Smooth muscle cell (in vitro differentiated cells): ENCODE data around the gene SEPTIN8. TPM values are rescaled to one million over a fixed set of nuclear protein-coding genes. Genes with fewer than 3 reads are reported as not detected.

Experiments
- DNase-seq: peaks from one replicate; lab custom pipeline; 2025; ENCODE audit not compliant: unreplicated experiment; lab: John Stamatoyannopoulos, UW
- H2AFZ ChIP-seq: fragments of 200-600 bp; sonication (generic); 2 replicates; pipeline ENCODE4 v1.6.0; 2016; ENCODE audit warnings: antibody characterized with exemption, low read depth, mild to moderate bottlenecking
- H3F3A ChIP-seq: fragments of 200-600 bp; sonication (generic); 2 replicates; pipeline ENCODE4 v1.6.0; 2017; ENCODE audit warnings: antibody characterized with exemption, low read depth
- H3K27ac ChIP-seq: fragments of 200-600 bp; sonication (generic); 2 replicates; pipeline ENCODE4 v1.5.1; 2016; ENCODE audit warnings: low read depth, mild to moderate bottlenecking
- H3K27me3 ChIP-seq: fragments of 200-600 bp; sonication (generic); 2 replicates; pipeline ENCODE4 v1.6.1; 2016; ENCODE audit warnings: low read depth, mild to moderate bottlenecking
- H3K36me3 ChIP-seq: fragments of 200-600 bp; sonication (generic); 2 replicates; pipeline ENCODE4 v1.5.1; 2016; ENCODE audit warnings: low read depth
- H3K4me1 ChIP-seq: fragments of 200-600 bp; sonication (generic); 2 replicates; pipeline ENCODE4 v1.5.1; 2016; ENCODE audit warnings: low read depth
- H3K4me2 ChIP-seq: fragments of 200-600 bp; sonication (generic); 2 replicates; pipeline ENCODE4 v1.6.0; 2016; ENCODE audit warnings: mild to moderate bottlenecking
- H3K4me3 ChIP-seq: fragments of 200-600 bp; sonication (generic); 2 replicates; pipeline ENCODE4 v1.5.1; 2016; ENCODE audit warnings: mild to moderate bottlenecking
- H3K79me2 ChIP-seq: fragments of 200-600 bp; sonication (generic); 2 replicates; pipeline ENCODE4 v1.6.0; 2016; ENCODE audit warnings: low read depth, mild to moderate bottlenecking
- H3K9ac ChIP-seq: fragments of 200-600 bp; sonication (generic); 2 replicates; pipeline ENCODE4 v1.6.0; 2016; ENCODE audit warnings: low read depth
- H3K9me3 ChIP-seq: fragments of 200-600 bp; sonication (generic); replicated peaks from 2 replicates; pipeline ENCODE4 v1.5.1; 2016; ENCODE audit warnings: low read depth
- H4K20me1 ChIP-seq: fragments of 200-600 bp; sonication (generic); 2 replicates; pipeline ENCODE4 v1.6.0; 2016; ENCODE audit warnings: low read depth
- WGBS: methylation state at CpG from one replicate; pipeline ENCODE4 v1.1.7; 2016; ENCODE audit warnings: low lambda C conversion rate; 5-methylcytosine and 5-hydroxymethylcytosine counted together
- polyA plus RNA-seq: library from polyadenylated mRNA; unstranded; fragments of >200 nt; fragmentation: Nextera tagmentation; extraction: Ambion mirVana; gene quantifications from 2 replicates; pipeline ENCODE4 v1.2.1, GENCODE V29; 2016
- total RNA-seq: library from RNA; depleted of rRNA; stranded (reverse); fragments of >200 nt; gene quantifications from 2 replicates; pipeline ENCODE4 v1.2.3, GENCODE V29; 2014
- TF ChIP-seq, protein P1 (sequence below): fragments of 200-600 bp; sonication (generic); IDR thresholded peaks from 2 replicates; pipeline ENCODE4 v1.5.1; 2017; ENCODE audit warnings: borderline replicate concordance, mild to moderate bottlenecking, antibody characterized with exemption; ENCODE audit not compliant: insufficient read depth, poor library complexity, severe bottlenecking

Gene SEPTIN8
- total and polyA plus RNA-seq, 2 experiments from 2014 or later = 26.3 to 68.1 TPM

DNA sequence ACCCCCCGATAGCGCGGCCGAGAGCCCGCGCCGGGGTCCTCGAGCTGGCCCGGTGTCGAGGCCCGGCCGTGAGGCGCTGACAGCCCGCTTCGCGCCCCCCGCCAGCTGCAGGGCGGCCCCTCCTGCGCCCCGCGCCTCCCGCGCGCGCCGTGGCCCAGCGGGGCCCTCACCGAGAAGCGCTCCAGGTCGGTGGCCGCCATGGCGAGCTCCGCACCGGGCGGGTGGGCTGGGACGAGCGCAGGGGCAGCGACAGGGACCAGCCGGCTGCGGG, 166 bp downstream of the SEPTIN8 start:
- no peak overlapping the region for H3K27ac ChIP-seq
- peaks cover 13% of the 10 kb centered on the region for H3K4me1 ChIP-seq
- peaks cover 39% of the 10 kb centered on the region for H4K20me1 ChIP-seq
- peak overlapping the region; percentile 59 for H3K4me3 ChIP-seq
- no peak for DNase-seq
- TF ChIP-seq, protein P1, sequence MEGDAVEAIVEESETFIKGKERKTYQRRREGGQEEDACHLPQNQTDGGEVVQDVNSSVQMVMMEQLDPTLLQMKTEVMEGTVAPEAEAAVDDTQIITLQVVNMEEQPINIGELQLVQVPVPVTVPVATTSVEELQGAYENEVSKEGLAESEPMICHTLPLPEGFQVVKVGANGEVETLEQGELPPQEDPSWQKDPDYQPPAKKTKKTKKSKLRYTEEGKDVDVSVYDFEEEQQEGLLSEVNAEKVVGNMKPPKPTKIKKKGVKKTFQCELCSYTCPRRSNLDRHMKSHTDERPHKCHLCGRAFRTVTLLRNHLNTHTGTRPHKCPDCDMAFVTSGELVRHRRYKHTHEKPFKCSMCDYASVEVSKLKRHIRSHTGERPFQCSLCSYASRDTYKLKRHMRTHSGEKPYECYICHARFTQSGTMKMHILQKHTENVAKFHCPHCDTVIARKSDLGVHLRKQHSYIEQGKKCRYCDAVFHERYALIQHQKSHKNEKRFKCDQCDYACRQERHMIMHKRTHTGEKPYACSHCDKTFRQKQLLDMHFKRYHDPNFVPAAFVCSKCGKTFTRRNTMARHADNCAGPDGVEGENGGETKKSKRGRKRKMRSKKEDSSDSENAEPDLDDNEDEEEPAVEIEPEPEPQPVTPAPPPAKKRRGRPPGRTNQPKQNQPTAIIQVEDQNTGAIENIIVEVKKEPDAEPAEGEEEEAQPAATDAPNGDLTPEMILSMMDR = no peak
- H3F3A ChIP-seq = no peaks in the 10 kb centered on the region
- H3K79me2 ChIP-seq = peaks cover 45% of the 10 kb centered on the region
- 2% methylated on average over 10 of the region's 40 CpGs for WGBS
- peak overlapping the region; percentile 86 for H3K4me2 ChIP-seq
- no peaks in the 10 kb centered on the region for H3K36me3 ChIP-seq
- peak overlapping the region; percentile 35 for H2AFZ ChIP-seq
- peak overlapping the region; percentile 66 for H3K9ac ChIP-seq
- H3K27me3 ChIP-seq = no peaks in the 10 kb centered on the region
- H3K9me3 ChIP-seq = no peaks in the 10 kb centered on the region

DNA sequence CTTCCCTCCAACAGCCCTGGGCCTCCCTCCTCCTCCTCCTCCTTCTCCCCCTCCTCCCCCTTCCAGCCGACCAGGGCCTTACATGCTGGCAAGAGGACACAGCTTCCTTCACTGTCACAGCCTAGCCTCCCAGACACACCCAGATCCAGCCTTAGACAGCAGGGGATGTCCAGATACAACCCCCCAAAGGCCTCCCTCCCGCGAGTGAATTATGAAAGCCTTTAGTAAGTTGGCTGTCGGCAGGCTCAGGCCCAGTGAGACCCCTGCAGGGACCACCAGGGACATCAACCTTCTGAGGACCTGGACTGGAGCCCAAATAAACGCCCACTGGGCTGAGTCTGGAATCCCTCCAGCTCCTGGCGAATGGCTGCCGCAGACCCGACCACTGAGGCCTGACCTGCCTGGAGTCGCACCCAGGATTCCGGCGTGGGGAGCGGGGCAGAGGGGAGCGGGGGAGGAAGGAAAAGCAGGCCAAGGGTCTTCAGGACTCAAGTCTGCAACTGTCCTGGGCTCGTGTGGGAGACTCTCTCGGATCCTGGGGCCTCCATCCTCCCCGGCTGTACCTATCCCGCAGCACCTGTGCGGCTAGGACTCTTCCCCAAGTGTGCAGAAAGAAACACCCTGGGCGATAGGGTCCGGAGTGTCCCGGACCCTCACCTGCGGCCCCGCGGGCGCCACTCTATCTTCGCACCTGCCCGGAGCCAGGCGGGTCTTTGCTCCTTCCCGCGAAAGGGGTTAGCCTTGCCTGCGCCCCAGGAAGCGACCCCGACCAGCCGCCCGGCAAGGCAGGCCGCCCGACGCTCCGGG, 705 bp downstream of the SEPTIN8 start:
- peaks cover 45% of the 10 kb centered on the region for H4K20me1 ChIP-seq
- no peaks in the 10 kb centered on the region for H3K27me3 ChIP-seq
- peaks cover 18% of the 10 kb centered on the region for H3K4me1 ChIP-seq
- no peak for DNase-seq
- peak overlapping the region; percentile 86 for H3K4me2 ChIP-seq
- no peaks in the 10 kb centered on the region for H3K9me3 ChIP-seq
- peak overlapping the region; percentile 66 for H3K9ac ChIP-seq
- TF ChIP-seq, protein P1 = no peak
- H3K79me2 ChIP-seq = peaks cover 49% of the 10 kb centered on the region
- H2AFZ ChIP-seq = peak overlapping the region; percentile 35
- H3K4me3 ChIP-seq = peak overlapping the region; percentile 59
- H3F3A ChIP-seq = no peaks in the 10 kb centered on the region
- H3K36me3 ChIP-seq = no peaks in the 10 kb centered on the region
- peak overlapping the region; percentile 67 for H3K27ac ChIP-seq
- 5% methylated on average over 39 of the region's 39 CpGs for WGBS

DNA sequence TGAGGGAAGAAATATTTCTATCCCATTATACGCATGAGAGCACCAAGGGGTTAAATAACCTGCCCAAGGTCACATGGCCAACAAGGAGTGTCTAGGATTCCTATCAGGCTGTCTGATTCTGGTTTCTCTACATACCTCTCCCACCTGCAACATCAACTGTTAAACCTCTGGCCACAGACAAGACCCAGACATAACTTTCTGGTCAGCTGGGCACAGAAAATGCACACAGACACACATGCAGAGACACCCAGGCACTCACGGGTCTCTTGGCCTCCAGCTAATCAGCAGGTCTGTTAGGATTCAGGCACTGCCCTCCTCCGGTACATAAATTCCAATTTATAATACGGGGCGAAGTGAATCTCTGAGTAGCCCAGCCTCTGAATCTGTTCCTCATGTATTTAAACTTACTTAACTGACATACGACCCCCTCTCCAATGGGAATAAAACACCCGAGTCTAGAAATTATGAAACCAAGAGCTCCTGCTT, 1.5 kb downstream of the SEPTIN8 start:
- Histone ChIP-seq H3K9ac (peak overlapping the region; percentile 66), H4K20me1 (peaks cover 53% of the 10 kb centered on the region), H3K9me3 (no peaks in the 10 kb centered on the region), H2AFZ (no peak overlapping the region), H3F3A (no peaks in the 10 kb centered on the region), H3K27ac (peak overlapping the region; percentile 67), H3K4me2 (peak overlapping the region; percentile 86), H3K4me1 (peaks cover 23% of the 10 kb centered on the region), H3K4me3 (peak overlapping the region; percentile 59), H3K79me2 (peaks cover 57% of the 10 kb centered on the region), H3K27me3 (no peaks in the 10 kb centered on the region), H3K36me3 (no peaks in the 10 kb centered on the region)
- WGBS = 57% methylated on average over 7 of the region's 7 CpGs
- TF ChIP-seq, protein P1 = no peak
- no peak for DNase-seq

DNA sequence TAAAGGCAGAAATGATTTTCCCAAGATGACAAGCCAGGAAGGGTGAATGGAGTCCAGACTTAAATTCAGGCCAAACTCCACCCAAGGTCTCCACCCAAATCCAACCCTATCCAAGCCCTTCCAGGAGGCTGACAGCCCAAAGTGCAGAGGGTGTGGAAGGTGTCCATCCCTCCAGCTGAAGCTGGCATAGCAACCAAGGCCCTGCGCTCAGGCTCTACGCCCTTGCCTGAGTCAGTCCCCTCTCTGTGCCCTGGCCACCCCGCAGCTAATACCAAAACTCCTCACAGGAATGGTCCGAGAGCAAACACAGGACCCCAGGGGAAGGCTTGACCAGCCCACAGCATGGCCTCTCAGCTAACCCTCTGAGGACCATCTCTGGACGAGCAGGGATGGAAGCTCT, 2.1 kb downstream of the SEPTIN8 start:
- TF ChIP-seq, protein P1 = no peak
- H3K4me2 ChIP-seq = peak overlapping the region; percentile 86
- H2AFZ ChIP-seq = no peak overlapping the region
- H3K27me3 ChIP-seq = no peaks in the 10 kb centered on the region
- peaks cover 23% of the 10 kb centered on the region for H3K4me1 ChIP-seq
- no peaks in the 10 kb centered on the region for H3F3A ChIP-seq
- H3K27ac ChIP-seq = no peak overlapping the region
- H3K9me3 ChIP-seq = no peaks in the 10 kb centered on the region
- 88% methylated on average over 5 of the region's 5 CpGs for WGBS
- peaks cover 58% of the 10 kb centered on the region for H4K20me1 ChIP-seq
- H3K79me2 ChIP-seq = peaks cover 63% of the 10 kb centered on the region
- no peak overlapping the region for H3K4me3 ChIP-seq
- no peaks in the 10 kb centered on the region for H3K36me3 ChIP-seq
- no peak overlapping the region for H3K9ac ChIP-seq
- no peak for DNase-seq
